ENCODE data around the gene TECPR2. TPM values are rescaled to one million over a fixed set of nuclear protein-coding genes. Genes with fewer than 3 reads are reported as not detected.

The TECPR2 gene
- total RNA-seq, 1 experiment from 2014 or later = 12.2 TPM

DNA sequence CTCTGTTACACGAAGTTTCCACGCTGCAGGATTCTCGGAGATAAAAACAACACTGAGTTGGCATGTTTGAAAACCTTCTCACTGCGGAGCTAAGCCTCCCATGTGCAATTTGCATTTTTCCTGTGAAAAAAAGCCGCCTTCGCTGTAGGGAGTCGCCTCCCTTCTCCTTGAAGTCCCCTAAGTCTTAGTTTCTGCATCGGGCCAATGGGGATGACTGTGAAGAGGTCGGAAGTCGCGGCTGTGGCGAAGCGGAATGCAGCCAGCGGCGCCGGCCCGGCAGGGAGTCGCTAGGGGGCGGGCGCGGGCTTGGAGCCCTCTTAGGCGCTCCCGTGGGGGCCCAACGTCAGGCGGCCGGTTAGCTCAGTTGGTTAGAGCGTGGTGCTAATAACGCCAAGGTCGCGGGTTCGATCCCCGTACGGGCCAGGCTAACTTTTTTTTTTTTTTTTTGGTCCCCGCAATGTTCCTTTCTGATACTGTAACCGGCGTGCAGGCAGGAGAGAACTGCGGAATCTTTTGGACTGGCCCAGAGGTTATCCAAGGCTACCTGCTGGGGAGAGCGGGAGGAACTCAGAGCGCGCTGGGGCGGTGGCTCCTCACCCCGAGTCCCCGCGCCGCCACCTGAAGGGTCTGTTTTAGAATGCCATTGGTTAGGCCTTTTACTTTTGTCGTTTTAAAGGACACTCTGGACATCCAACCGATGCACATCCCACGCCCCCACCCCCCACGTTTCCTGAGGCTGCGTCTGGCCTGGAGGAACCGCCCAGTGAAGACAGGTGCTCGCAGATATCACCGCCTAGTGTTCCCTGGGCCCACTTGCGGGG lies 45.8 kb upstream of the TECPR2 start:
- H3K36me3 ChIP-seq (ENCODE audit: control insufficient read depth in 1 of 2, insufficient read depth in 2 of 2, low read length in 2 of 2) = no peaks in the 10 kb centered on the region
- peak overlapping the region; percentile 86 for H2AFZ ChIP-seq (ENCODE audit: low read depth, low read length, poor library complexity, severe bottlenecking)
- RAD21 ChIA-PET (ENCODE audit: low non-redundant PET in 1 of 2, low total read pairs in 2 of 2, uncharacterized antibody in 2 of 2, unreplicated experiment in 2 of 2) = interaction anchor here in 1 of 2 experiments (0.6 kb wide), 1 partner anchor 1074 kb away, joined by 4 read pairs; no protein-coding TSS in a partner anchor
- H3K4me1 ChIP-seq (ENCODE audit: control insufficient read depth in 1 of 2, insufficient read depth in 2 of 2, low read length in 2 of 2) = peaks cover 37 to 66% of the 10 kb centered on the region in 2 experiments
- intact Hi-C loops (cut with micrococcal nuclease) = no loop called here
- no peaks in the 10 kb centered on the region for H3K27me3 ChIP-seq (ENCODE audit: insufficient read depth, low read length)
- peak overlapping the region; percentile 40; the same call in 1 of the 2 replicates for H3K9ac ChIP-seq (ENCODE audit: low read length)
- H3K27ac ChIP-seq (ENCODE audit: low read depth, low read length) = peak overlapping the region; percentile 71
- CTCF ChIA-PET = interaction anchor here (0.7 to 2.2 kb wide), 7 partner anchors 9 to 271 kb away, joined by 3 to 6 read pairs (median 3); partner anchors contain the start of gene MOK
- BruUV-seq (replicated peaks) = no TSS peak
- H3K4me2 ChIP-seq (ENCODE audit: low read length) = peak overlapping the region; percentile 76
- no peaks in the 10 kb centered on the region for H4K20me1 ChIP-seq (ENCODE audit: insufficient read depth)
- peak overlapping the region; percentile 43 to 45 for H3K4me3 ChIP-seq (replicated peaks in 1 of 2; ENCODE audit: low read depth in 1 of 2, low read length in 2 of 2)
- POLR2A ChIA-PET = interaction anchor here (0.6 kb wide), 2 partner anchors 73 to 352 kb away, joined by 3 read pairs; no protein-coding TSS in a partner anchor
- peak; percentile 86 for DNase-seq (ENCODE audit: low read depth, low spot score)
- peaks cover 17% of the 10 kb centered on the region for H3K79me2 ChIP-seq (ENCODE audit: insufficient read depth, low read length)
- no peaks in the 10 kb centered on the region for H3K9me2 ChIP-seq (ENCODE audit: insufficient read depth)
- H3K9me3 ChIP-seq (ENCODE audit: control insufficient read depth in 1 of 2, insufficient read depth in 1 of 2, low read depth in 1 of 2, low read length in 2 of 2) = no peaks in the 10 kb centered on the region
- peak; percentile 31 for TF ChIP-seq YY1 (IDR thresholded peaks at IDR 0.05; ENCODE audit: extremely low read depth, insufficient replicate concordance, low read depth, low read length)
- peak; percentile 50 for TF ChIP-seq TCF7L2 (IDR thresholded peaks at IDR 0.05; ENCODE audit: borderline replicate concordance, extremely low read depth, insufficient read depth, insufficient read length)
- TF ChIP-seq, protein P1, sequence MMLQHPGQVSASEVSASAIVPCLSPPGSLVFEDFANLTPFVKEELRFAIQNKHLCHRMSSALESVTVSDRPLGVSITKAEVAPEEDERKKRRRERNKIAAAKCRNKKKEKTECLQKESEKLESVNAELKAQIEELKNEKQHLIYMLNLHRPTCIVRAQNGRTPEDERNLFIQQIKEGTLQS (IDR thresholded peaks at IDR 0.05) = no peak
- peak; percentile 19 for TF ChIP-seq POLR2AphosphoS5 (IDR thresholded peaks at IDR 0.05; ENCODE audit: low read depth, low read length)
- TF ChIP-seq EZH2phosphoT487 (IDR thresholded peaks at IDR 0.05; ENCODE audit: borderline replicate concordance) = no peak
- TF ChIP-seq, protein P2, sequence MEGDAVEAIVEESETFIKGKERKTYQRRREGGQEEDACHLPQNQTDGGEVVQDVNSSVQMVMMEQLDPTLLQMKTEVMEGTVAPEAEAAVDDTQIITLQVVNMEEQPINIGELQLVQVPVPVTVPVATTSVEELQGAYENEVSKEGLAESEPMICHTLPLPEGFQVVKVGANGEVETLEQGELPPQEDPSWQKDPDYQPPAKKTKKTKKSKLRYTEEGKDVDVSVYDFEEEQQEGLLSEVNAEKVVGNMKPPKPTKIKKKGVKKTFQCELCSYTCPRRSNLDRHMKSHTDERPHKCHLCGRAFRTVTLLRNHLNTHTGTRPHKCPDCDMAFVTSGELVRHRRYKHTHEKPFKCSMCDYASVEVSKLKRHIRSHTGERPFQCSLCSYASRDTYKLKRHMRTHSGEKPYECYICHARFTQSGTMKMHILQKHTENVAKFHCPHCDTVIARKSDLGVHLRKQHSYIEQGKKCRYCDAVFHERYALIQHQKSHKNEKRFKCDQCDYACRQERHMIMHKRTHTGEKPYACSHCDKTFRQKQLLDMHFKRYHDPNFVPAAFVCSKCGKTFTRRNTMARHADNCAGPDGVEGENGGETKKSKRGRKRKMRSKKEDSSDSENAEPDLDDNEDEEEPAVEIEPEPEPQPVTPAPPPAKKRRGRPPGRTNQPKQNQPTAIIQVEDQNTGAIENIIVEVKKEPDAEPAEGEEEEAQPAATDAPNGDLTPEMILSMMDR (IDR thresholded peaks at IDR 0.05 in 2 of 3, conservative IDR thresholded peaks at IDR 0.05 in 1 of 3; ENCODE audit: borderline replicate concordance in 1 of 3, insufficient read depth in 1 of 3, low read depth in 2 of 3, low read length in 2 of 3) = peak in 2 of 3 experiments; percentile 44 to 69; a peak in 4 of 6 replicates
- ATAC-seq = peak; percentile 74
